Renal cortex interstitium (tissue), 11 donors: ENCODE measurements around the gene DNAH12. TPM values are rescaled to one million over a fixed set of nuclear protein-coding genes. Genes with fewer than 3 reads are reported as not detected.
"Not testable (repeated sequence)": the region's sequence is repeated elsewhere in the genome, so short reads cannot be mapped to it uniquely, and the experiment has no call there.

Experiments used
- DNase-seq, 11 donors: peaks; one replicate each; pipeline ENCODE4 v3.0.0-alpha.2; 2013; ENCODE audit warnings: low read depth in 9 of 11, low spot score in 4 of 11; ENCODE audit errors: extremely low read depth in 1 of 11
- polyA plus RNA-seq, 3 donors: library from polyadenylated mRNA; unstranded; fragments of 120-200 nt; gene quantifications; one replicate each; pipeline ENCODE4 v1.2.1, GENCODE V29; 2013; ENCODE audit not compliant: insufficient read length in 3 of 3

Gene DNAH12
- polyA plus RNA-seq, 3 donors = 1.1 to 1.7 (median 1.3) TPM

DNA sequence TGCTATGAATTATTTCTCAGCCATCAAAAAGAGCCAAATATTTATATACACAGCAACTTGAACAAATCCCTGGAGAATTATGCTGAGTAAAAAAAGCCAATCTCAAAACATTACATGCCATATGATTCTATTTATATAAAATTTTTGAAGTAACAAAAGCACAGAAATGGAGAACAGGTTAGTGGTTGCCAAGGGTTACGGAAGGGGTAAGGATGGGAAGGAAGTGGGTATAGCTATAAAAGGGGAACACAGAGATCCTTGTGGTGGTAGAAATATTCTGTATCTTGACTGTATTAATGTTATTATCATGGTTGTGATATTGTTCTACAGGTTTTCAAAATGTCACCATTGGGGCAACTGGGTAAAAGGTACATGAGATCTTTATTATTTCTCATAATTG lies 189.4 kb downstream of the DNAH12 start:
- no peak for DNase-seq

DNA sequence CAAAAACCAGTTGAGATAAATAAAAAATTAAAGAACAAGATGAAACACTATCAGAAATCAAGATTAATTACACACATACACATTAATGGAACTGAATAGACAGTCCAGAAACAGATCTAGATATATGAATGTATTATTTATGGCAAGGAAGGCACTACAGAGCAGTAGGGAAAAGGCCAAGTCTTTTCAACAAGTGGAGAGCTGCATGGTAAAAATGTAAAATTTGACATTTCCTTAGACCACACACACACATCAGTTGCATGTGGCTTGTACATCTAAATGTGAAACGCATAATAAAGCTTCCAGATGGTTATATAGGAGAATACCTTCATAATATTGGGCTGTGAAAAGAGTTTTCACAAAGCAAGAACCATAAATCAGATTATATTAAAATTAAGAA lies 193.9 kb downstream of the DNAH12 start:
- DNase-seq = no peak

DNA sequence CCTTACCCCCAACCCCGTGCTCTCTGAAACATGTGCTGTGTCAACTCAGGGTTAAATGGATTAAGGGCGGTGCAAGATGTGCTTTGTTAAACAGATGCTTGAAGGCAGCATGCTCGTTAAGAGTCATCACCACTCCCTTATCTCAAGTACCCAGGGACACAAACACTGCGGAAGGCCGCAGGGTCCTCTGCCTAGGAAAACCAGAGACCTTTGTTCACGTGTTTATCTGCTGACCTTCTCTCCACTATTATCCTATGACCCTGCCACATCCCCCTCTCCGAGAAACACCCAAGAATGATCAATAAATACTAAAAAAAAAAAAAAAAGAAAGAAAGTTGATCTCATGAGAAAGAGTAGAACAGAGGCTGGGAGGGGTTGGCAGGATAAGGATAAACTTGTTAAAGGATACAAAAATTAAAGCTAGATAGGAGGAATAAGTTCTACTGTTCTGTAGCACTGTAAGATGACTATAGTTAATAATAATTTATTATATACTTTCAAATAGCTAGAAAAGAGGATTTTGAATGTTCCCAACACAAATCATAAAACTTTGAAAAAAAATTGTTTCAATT lies 205.0 kb downstream of the DNAH12 start:
- DNase-seq = not testable (repeated sequence)

DNA sequence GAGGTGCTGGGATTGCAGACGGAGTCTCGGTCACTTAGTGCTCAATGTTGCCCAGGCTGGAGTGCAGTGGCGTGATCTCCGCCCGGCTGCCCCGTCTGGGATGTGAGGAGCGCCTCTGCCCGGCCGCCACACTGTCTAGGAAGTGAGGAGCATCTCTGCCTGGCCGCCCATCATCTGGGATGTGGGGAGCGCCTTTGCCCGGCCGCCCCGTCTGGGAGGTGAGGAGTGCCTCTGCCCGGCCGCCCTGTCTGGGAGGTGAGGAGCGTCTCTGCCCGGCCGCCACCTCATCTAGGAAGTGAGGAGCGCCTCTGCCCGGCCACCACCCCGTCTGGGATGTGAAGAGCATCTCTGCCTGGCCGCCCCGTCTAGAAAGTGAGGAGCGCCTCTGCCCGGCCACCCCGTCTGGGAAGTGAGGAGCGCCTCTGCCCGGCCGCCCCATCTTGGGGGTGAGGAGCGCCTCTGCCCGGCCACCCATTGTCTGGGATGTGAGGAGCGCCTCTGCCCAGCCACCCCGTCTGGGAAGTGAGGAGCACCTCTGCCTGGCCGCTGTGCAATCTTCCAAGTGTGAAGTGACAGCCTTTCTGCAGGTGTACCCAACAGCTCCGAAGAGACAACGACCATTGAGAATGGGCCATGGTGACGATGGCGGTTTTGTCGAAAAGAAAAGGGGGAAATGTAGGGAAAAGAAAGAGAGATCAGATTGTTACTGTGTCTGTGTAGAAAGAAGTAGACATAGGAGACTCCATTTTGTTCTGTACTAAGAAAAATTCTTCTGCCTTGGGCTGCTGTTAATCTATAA lies 205.7 kb downstream of the DNAH12 start:
- DNase-seq = not testable (repeated sequence)

DNA sequence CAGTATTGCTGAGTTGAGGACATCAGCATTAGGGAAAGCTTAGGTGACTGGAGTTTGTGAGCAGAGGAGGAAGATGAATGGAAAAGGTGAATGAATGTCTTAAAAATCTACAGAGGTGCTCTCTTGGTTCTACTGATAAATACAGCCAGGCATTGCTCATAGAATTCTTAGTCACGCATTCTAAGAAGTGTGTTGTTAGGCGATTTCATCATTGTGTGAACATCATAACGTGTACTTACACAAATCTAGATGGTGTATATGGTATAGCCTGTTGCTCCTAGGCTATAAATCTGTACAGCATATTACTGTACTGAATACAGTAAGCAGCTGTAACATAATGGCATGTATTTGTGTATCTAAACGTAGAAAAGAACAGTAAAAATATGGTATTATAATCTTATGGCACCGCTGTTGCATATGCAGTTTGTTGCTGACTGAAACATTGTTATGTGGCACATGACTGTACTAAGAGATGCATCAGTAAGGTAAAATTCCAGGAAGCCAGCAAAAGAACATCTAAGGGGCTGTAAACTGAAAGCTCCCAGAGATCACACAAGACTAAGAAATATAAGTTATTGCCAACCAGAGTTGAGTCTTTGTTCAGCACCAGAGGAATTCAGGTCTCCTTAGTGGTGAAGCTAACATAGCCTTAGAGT lies 208.7 kb downstream of the DNAH12 start:
- no peak for DNase-seq

DNA sequence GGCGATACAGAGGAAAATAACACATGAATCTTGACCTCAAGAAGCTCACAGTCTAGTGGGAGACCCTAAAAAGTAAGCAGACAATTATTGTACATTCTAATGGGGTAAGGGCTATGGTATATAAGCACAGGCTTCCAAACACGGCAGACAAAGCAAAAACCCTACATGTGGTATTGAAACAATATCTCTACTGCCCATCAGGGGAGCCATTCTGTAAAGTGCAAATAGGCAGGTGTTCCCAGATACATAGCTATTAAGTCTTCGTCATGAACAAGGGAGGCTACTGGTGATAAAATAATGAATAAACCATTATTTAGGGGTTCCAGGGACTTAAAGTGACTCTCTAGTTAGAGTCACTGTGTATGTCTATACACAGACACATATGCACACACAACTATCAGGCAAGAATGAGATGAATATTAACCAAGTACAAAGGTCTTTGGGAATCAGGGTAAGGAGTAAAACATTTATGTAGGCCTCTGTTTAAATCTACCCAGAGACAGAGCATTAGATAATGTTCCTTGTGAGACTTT lies 213.0 kb downstream of the DNAH12 start:
- peak in 1 of 11 donors; percentile 14 for DNase-seq

DNA sequence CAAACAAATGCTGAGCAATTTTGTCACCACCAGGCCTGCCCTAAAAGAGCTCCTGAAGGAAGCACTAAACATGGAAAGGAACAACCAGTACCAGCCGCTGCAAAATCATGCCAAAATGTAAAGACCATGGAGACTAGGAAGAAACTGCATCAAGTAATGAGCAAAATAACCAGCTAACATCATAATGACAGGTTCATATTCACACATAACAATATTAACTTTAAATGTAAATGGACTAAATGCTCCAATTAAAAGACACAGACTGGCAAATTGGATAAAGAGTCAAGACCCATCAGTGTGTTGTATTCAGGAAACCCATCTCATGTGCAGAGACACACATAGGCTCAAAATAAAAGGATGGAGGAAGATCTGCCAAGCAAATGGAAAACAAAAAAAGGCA lies 217.6 kb downstream of the DNAH12 start:
- DNase-seq = not testable (repeated sequence)

DNA sequence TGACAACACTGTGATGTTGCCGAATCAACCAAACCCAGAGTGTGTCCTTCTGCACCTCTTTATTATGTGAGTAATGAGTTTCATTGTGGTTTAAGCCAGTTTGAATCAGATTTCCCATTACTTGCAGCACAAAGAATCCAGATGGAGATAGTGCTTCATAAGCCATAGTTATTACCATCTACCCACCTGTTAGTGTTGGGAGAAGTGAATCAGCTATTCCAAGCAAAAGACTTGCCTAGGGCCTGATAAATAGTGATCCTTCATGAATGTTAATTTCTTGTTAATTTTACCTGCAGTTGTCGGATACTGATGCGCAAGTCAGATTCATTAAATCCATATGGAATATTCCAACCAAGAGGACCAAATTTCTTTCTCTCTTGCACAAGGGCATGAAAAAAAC lies 229.9 kb downstream of the DNAH12 start:
- DNase-seq = no peak

DNA sequence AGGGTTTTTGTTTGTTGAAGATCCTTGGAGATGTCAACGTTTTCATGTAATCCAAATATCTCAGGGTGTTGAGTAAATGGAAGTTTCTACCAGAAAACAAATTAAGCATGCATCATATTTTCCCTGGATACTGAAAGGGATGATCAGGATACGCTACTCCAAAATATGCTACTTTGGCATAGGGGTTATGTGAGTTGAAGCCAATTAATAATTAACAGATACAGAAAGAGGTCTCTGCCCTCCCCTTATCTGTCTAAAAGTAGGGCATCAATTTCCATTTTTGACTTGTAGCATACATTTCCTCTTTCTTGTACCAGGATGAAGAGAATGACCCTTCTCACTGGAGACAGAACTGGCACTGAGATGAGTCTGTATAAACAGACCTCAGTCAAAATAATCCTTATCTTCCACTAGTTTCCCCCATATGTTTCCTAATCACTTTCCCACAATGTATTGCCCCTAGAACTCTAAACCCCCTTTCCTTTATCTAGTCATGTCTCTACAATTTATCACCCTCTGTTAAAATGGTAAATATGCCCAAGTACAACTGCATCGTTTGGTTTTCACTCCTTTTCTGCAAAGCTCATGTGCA lies 234.3 kb downstream of the DNAH12 start:
- no peak for DNase-seq

DNA sequence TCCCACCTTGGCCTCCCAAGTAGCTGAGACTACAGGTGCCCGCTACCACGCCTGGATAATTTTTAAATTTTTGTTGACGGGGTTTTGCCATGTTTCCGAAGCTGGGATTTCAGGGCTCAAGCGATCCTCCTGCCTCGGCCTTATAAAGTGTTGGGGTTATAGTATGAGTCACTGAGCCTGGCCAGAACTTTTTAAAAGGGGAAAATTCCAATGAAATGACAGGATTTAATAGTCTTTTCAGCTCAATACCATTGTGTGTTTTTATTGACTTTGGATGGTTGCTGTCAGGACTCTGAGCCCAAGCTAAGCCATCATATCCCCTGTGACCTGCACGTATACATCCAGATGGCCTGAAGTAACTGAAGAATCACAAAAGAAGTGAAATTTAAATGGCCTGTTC lies 240.6 kb downstream of the DNAH12 start:
- not testable (repeated sequence) for DNase-seq

DNA sequence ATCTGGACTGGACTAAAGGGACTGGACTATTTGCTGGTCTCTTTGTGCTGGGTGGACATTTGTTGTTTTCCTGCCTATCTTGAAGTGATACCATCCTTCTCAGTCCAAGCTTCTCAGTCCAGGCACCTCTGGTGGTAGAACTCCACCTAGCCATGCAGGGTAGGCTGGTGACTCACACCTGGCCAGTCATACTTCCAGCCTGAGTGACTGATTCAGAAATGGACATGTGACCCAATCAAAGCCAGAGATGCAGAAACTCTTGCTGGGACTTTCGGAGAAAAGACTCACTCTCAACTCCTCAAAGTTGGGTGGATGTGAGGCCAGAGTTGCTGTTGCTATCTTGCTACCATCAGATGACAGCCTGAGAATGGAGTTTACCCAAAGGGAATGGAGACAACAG lies 246.1 kb downstream of the DNAH12 start:
- DNase-seq = no peak

DNA sequence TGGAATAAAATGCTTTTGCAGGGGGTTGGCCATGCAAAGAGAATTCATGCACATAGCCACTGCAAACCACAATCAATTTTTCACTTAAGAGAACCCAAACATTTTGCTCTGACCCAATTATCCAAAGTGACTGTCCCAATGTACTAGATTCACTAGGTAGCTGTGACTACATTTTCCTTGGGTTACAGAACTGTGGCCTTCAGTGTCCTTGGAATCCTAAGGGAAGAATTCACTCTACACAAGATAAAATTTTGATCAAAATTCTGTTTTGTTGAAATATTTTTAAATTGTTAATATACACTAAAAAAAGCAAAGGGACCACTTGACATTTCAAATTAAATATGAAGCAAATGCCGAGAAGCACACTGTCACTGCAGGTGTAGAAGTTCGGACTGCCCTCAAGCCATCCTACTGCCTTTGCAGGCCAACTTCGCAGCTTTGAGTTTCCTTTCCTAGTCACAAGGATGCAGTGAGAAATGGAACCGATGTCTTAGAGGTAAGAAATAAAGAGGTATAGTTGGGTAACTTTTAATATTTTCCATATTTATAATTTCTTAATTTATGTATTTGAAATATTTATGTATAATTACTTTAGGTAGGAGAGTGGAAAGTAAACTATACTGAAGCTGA lies 251.1 kb downstream of the DNAH12 start:
- no peak for DNase-seq

DNA sequence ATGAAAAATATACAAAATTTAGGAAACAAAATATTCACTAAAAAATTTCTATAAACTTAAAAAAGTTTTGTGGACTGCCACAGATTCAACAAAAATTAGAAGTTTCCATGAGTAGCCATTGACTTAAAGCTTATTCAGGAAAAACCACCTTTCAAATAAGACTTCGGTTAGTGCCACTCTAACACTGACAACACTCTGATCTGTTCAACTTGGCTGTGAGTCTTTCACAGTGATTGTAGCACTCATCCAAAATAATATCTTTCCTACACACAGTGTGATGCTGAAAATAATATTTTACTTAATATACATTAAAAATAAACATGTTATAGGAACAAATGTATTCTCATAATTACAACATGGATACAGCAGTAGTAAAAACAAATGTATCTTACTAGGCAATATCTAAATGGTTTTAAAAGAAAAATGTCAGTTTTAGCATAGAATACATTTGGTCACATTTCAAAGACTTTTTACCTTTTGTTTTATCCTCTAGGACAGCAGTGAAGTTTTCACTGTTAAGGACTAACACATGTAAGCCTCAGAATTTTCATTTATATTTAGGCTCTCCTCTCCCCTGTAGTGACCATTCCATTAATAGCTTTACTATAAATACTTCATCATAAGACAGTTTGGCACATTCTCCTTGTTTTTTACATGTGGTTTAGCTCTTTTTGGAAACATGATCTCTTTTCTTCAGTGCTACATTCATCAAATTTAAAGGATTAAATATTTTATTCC lies 251.8 kb downstream of the DNAH12 start, which contains the start of gene ASB14:
TSS of gene ASB14 (minus strand) at position 527 of the 738 bp plus-strand sequence. CDS start 652 bp downstream, outside the sequence.
- no peak for DNase-seq

DNA sequence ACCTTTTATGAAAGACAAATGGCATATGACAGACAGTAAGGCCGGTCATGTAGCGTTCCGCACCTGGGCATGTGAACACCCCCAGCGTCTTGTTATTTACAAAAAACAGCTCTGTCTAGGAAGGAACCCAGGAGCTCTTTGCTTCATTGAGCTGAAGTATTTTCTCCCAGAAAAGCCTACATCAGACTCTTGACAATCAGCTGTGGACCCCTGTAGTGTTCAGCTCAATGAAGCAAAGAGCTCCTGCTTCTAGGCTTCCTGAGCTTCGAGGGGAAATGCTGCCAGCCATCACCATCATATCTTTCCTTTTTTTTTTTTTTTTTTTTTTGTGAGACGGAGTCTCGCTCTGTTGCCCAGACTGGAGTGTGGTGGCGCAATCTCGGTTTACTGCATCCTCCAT lies 255.7 kb downstream of the DNAH12 start:
- no peak for DNase-seq

DNA sequence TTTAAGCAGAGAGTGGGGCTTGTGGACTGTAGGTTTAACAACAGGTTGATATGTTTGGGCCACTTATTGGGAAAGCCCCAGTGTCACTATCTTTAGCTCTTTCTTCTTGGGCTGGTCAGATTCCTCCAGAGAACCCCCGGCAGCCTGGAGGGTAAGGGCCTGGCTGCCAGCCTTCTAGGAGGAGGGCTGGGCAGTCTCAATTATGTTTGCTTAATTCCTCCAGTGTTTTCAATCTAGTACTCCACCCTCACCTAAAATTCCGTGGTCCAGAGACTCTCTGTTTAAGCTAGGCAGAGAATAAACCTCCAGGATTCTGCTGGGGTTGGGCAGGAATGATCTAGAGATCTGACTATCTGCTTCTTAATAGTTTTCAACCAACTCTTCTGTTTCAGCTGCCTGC lies 256.9 kb downstream of the DNAH12 start:
- DNase-seq = no peak

DNA sequence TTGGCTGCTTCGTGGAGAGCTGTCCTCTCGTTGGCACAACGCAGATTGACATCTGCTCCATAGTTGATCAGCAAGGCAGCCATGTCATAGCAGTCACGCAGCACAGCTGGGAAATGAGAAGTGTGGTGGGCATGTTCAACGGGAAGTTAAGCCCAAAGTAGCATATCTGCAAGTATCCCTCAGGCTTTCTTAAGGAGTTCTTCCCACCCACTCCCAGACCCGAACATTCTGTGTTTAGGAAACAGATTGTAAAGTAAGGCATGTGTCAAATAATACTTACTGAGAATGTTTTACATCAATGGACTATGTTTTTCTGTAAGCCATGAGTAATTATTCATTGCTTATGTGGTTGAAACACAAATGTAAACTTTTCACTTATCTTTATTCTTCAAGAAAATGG lies 260.8 kb downstream of the DNAH12 start:
- no peak for DNase-seq

DNA sequence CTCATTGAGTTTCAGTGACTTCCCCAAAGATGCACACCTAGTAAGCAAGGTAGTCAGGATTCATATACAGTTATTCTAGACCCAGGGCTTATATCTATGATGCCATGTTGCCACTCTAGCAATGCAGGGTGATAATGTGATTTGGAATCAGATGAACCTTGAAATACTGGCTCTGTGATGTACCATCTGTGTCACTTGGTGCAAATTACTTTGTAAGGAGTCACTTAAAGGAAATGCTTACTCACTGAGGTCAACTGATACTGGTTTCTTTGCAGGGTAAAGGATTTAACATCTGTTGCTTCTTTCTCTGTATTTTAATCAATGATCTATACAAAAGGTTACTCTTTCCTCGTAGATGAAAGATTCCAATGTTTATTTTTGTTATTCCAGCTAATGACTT lies 262.4 kb downstream of the DNAH12 start:
- no peak for DNase-seq

DNA sequence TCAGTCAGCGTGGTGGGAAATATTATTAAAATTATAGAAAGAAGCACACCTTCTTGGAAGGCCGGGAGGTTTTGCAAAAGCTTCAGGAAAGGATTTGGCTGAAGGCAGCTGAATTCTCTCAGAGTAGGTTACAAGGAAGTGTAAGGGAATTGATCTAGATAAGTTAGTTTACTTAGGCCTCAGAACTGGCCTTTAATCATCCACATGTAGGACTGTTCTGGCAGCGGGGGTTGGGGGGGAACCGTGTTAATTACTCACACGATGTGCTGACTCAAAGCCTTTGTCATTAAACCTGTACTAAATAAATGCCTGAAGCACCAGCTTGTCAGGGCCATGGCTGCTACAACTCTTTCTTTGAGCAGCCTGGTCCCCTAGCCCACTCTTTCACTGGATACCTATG lies 264.5 kb downstream of the DNAH12 start:
- DNase-seq = no peak

DNA sequence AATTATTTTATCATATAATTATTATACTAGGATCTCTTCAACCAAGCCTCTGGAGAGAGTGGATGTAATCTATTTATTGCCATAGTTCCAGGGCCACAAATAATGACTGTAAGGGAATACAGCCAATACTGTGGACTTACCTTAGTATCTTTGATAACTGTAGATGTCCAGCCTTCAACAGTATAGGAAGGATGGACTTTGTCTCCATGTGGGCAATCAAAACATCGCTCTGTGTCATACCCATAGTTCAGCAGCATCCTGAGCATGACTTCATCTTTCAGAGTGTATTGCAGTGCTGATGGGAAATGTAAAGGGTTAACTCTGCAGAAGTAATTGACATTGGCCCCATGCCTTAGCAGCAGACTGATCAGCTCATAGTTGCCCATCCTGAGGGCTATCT lies 265.9 kb downstream of the DNAH12 start:
- no peak for DNase-seq
